Transverse colon (tissue), 3 donors: ENCODE results near the gene UQCRH.

Experiments
- CTCF ChIP-seq, 5 experiments: fragments of 200-600 bp in 3 of 5; fragments of 450-650 bp in 2 of 5; sonication (generic) in 3 of 5; IDR thresholded peaks; 1 replicate in 2 of 5; 2 replicates in 3 of 5; pipeline ENCODE4 v1.5.1; 2016 to 2017; ENCODE audit warnings: antibody characterized with exemption in 5 of 5, inconsistent platforms in 3 of 5, mild to moderate bottlenecking in 2 of 5, moderate library complexity in 1 of 5
- EP300 ChIP-seq: sonication (generic); formaldehyde crosslinking; IDR thresholded peaks from one replicate; pipeline ENCODE4 v1.6.1; 2017; ENCODE audit warnings: antibody characterized with exemption, low read depth

- no peak for TF ChIP-seq EP300
- no peak for TF ChIP-seq CTCF (IDR thresholded peaks at IDR 0.05)
Observed at GRCh38 chr1:46295306-46295705, 8.2 kb upstream of the UQCRH start.
